SW480 (cell line): ENCODE results near the gene EPYC.
"Not testable (repeated sequence)": the region's sequence is repeated elsewhere in the genome, so short reads cannot be mapped to it uniquely, and the experiment has no call there.

ENCODE experiments used
- DNase-seq: peaks from one replicate; pipeline ENCODE4 v3.0.0-alpha.2; 2016; ENCODE audit warnings: low spot score

Gene EPYC

DNA sequence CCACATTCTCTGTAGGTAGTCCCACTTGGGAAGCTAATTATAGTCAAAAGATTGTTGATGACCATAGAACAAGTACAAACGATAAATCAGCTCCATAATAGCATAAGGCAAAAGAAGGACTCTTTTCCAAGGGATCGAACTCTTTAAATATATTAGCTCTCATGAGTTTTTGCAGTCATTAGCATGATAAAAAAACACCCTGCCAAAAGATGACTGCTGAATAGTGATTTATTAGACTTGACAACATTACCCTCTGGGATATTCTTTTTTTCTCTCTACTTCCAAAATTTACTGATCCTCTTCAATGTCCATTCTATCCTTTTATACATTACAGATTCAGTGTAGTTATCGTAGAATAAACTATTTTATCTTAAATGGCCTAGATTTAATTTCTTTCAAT lies 14.2 kb downstream of the EPYC start:
- DNase-seq, result no peak

DNA sequence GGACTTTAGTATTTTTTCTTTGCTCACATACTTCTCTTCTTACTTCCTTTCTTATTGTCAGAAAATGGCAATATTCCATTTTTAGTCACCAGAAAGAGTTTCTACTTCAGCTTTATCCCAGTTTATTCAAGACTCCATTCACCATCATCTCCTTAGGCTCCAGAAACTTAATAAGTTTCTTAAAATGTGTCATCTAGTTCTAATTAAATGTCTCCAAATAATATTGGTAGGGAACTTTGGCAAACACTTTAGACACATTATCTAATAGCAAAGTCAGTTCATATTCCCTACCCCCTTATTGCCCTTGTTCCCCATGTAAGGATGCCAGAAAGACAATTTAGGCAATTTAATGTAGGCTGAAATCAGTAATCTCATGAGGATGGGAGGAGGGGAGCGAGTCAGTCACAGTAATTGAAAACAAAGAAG lies 15.1 kb downstream of the EPYC start:
- no peak for DNase-seq

DNA sequence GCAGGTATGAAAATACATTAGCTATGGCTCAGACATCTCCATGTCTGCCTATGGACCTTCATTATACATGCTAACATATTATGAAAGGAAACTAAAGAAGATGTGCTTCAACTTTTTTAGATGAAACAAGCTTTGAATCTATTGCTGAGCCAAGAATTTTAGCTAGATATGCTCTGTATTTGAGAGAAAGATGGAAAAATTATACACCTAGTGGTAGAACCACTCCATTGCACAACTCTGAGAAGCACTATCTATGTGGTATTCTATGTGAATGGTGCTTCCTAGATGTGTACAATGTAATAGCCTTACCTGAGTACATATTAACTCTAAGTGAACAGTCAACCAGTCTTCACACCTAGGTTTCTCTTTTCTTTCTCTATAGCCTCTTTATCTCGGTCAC lies 17.3 kb downstream of the EPYC start:
- DNase-seq, result peak; percentile 6

DNA sequence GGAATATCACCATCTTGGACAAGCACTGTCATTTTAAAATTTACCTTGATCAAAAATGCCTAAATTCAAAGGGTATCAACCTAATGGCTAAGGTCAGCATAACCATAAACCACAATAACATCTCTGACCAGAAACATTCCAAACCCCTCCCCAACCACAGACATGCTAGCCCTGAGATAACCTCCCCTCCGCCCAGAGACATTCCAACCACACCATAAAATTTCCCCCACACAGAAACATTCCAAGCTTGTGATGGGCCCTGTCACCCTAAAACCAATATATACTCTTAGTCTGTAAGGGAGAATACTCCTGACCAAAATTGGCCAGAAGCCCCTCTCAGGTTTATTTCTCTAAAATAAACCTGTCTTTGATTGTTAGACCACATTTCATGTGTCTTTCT lies 17.7 kb downstream of the EPYC start:
- DNase-seq, result peak; percentile 43

DNA sequence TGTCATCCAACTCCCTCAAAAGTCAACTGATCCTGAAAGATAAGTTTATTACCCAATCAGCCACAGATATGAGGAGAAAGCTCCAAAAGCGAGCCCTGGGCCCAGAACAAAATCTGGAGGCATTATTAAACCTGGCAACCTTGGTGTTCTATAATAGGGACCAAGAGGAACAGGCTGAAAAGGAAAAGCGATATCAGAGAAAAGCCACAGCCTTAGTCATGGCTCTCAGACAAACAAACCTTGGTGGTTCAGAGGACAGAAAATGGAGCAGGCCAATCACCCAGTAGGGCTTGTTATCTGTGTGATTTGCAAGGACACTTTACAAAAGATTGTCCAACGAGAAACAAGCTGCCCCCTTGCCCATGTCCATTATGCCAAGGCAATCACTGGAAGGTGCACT lies 19.4 kb downstream of the EPYC start:
- not testable (repeated sequence) for DNase-seq

DNA sequence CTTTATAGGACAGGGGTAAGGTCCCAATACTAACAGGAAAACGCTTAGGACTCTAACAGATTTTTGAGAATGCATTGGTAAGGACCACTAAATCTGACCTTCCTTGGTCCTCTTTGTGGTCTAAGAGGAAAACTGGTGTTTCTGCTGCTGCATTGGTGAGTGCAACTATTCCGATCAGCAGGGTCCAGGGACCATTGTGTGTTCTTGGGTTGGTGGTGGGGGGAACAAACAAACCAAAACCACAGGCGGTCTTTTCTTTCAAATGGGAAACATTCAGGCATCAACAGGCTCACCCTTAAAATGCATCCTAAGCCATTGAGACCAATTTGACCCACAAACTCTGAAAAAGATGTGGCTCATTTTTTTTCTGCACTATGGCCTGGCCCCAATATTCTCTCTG lies 20.7 kb downstream of the EPYC start:
- DNase-seq, result no peak

DNA sequence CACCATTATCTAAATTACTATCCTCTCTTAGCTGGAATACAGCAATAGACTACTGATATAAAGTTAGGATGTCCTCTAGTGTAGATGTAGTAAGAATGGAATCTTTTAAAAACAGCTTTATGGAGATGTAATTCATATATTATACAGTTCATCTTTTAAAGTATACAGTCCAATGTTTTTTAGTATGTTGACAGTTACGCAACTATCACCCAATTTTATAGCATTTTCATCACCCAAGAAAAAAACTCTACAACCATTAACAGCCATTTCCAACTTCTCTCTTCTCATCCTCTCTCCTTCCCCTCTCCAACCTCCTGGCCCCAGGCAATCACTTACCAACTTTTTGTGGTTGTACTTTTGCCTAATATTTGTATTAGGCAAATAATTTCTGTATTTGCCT lies 22.6 kb downstream of the EPYC start:
- no peak for DNase-seq

DNA sequence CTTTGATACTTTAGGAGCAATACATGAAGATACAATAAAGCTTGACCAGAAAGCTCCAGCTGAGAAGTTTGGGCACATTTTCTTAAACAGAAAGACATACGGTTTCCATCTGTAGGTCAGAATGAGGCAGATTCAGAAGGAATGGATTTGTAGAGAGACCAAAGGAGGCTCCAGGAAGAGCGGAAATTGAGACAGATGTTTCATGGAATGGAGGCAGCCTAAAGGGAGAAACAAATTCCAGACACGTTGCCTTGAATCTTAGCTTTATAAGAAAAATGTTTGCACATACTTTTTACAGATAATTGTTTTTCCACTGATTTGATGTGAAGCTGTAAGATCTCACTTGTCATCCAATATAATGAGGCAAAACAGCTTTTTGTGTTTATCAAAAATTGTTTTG lies 24.8 kb downstream of the EPYC start:
- no peak for DNase-seq

DNA sequence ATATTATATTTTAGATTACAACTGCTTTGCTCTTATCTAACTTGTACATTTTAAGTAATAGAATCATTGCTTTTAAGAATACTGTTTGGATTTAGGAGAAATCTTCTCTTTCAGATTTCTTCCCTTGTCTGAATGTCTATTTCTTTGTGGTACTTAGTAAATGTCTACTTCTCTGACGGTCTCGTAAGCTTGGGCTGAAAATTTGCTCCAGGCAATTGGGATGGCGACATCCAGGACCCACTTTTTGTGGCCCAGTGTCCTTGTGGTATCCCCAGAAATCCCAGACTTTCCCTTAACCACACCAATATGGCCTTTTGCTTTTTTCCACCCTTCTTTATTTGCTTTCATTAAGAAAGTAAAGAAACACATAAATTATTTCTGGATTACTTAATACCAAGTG lies 25.8 kb downstream of the EPYC start:
- no peak for DNase-seq

DNA sequence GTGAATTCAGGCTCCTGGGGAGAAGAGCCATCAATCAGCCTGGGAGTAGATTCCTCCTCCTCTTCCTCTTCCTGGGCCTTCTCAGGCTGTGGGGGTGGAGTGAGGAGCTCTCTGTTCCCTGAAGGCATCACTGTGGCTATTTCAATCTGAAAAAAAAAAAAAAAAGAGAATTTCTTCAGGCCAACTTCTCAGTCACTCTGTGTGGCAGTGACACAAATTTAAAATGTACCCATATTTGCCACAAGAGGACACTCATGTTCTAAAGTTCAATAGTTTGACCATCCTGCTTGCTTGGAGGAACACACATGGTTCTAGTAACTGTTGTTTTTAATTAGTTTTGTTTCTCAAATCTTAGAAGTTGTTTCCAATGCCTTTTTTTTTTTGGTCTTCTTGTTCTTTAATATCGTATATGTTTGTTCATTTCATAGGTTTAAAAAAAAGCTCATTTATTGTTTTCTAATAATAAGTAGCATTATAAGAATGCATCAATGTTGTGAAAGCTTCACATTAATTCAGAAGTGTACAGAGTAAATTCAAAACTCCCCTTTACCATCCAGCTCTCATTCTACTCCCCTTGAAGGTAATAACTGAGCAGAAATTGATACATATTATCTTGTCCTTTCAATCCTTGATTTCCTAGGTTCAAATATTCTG lies 26.5 kb downstream of the EPYC start:
- peak; percentile 59 for DNase-seq

DNA sequence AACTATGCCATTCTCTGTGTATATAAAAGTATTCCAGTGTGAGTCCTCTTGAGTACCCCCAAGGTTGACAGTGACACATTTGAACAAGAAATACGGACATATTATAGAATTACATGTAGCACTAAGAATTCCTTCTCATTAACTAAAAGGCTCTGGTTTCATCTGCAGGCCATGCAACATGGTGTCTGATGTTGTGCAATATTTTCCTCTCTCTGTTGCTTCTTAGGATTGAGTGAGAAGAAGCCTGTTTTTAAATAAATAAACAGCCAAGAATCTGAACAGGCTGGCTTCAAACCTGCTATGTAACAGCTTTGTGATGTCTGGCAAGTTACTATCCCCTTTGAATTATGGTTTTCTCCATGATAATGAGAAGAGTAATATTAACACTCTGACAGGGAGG lies 27.5 kb downstream of the EPYC start:
- no peak for DNase-seq

DNA sequence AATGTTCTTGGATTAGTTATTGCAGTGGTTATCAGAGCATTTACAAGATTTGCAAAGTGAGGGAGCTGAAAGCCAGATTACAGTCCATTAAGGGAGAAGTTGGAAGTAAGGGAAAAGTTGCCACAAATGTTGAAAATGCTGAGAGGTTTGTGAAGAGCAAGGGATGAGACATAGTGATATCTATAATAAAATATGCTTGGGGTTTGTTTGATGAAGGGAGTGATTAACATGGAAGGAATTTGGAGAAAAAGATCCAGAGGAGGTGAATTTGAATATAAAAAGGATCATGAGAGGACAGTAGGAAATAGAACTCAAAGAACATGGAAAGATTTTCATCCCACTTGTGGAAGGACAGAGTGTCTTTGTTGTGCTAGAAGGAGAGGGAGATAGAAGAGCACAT lies 30.5 kb downstream of the EPYC start:
- no peak for DNase-seq

DNA sequence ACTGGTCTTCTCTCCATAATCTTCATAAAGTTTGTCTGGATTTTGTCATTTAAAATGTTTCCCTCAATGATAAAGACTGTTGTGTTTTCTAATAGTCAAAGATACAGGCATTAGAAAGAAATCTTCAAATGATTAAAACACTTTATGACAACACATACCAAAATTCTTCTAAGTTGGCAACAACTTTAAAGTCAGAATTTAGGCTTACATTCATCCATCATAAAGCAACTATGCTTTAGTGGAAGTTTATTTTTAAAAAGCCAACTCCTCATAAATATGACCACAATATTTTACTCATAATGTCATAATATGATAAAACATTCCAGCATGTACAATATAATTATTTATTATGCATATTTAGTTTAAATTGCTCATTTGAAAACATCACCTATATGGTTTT lies 32.5 kb downstream of the EPYC start:
- DNase-seq, result no peak

DNA sequence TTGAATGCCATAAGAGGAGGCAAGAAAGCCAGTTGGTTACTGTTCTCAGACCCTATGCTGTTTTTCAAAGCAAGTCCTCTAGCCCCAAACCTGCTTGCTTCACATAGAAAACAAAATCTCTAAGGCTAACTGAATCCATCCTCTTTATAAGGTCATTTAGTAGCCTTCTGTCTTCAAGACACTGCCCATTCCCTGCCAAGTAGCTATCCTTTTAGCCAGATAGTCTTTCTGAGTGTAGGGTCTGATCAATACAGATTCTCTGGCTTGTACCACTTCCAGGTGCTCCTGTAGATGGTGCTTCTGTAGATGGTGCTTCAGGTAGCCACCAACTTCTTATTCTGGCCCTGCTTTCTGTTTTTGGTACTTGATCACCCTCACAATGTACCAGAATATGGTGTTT lies 33.9 kb downstream of the EPYC start:
- no peak for DNase-seq

DNA sequence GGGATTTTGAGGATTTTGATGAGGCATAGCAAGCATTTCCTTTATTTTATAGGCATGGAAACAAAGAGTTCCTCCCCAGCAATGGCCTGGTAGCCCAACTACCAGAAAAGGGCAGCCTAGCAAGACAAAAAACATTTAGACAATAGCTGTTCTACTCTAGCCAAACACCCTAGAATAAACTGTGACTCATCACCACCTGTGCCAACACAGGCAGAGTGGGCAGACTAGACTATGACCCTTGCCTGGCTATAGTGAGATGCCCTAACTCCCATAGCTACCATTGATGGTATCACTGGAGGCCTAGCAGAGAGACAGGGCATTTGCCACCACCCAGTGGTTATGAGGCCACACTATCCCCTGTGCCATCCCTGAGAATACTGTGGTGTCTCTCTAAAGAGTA lies 34.3 kb downstream of the EPYC start:
- DNase-seq, result peak; percentile 35

DNA sequence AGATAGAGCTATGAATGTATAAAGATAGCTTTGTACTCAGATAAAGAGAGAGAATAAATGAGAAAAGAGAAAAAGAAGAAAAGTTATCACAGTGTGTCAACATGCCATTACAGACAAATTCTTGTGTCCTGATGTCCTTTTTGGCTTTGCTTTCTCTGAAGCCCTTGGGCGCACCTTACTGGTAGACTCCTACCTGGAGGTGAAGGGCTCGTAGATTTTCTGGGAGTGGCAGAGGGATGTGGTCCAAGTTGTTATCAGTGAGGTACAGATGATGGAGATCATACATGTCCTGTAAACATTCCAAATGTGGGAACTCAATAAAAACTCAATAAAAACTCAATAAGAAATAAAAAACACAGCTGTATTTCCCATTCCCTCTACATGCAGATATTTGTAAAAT lies 34.9 kb downstream of the EPYC start:
- DNase-seq, result no peak

DNA sequence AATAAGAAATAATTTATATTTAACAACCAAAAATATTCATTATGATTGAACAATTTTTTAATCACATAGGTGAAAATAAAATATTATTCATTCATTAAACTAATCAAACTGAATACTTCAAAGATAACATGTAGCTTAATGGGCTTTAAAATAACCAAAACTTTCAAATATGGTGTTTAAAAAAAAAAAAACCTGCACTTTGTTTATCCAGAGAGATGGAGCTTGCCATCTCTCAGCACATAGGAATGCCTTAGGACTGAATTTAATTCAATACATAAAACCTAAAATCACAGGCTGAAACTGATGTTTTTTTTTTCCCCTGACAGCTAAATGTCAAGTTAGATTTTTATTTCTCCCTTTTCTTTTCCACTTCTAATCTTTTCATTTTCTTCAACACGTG lies 35.4 kb downstream of the EPYC start:
- DNase-seq, result no peak

DNA sequence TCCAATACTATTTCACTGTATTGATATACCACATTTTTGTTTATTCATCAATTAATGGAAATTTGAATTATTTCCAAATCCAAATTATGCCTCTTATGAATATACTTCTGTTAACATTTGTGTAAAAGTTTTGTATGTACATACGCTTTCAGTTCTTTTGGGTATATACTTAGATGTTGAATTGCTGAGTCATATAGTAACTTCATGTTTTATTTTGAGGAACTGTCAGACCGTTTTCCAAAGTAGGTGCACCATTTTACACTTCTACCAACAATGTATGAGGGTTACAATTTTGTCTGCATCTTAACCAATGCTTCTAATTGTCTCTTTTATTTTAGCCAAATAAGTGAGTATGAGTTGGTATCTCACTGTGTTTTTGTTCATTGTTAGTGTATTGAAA lies 39.6 kb downstream of the EPYC start:
- no peak for DNase-seq

DNA sequence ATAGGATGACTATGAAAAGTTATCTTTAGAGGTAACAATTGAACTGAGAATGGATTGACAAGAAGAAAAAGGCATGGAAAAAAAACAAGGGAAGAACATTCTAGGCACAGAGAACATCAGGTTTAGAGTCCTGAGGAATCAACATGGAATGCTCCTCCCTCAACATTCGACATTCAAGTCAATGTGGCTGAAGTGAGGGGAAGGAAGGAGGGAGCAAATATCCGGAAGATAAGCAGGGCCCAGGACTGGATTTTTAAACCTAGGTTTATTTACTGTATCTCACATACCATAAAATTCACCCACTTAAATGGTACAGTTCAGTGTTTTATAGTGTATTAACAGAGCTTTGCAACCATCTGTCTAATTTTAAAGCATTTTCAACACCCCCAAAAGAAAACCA lies 40.2 kb downstream of the EPYC start:
- DNase-seq, result no peak

DNA sequence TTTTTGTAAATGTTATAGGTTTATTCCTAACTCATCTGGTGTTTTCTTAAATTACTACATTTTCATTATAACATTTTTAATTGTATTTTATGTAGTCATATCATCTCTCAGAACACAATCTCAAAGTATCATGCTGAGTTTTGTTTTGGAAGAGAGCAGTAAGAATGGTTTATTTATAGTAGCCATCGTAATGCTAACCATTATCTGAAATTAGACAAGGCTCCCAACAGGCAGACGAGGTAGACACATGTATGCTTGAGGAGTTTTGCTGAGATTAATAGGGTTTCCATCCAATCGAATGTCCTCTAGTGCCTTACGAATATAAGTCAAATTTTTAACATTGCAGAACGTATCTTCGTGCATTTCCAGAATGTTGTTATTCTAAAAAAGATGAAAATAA lies 40.8 kb downstream of the EPYC start:
- DNase-seq, result no peak

DNA sequence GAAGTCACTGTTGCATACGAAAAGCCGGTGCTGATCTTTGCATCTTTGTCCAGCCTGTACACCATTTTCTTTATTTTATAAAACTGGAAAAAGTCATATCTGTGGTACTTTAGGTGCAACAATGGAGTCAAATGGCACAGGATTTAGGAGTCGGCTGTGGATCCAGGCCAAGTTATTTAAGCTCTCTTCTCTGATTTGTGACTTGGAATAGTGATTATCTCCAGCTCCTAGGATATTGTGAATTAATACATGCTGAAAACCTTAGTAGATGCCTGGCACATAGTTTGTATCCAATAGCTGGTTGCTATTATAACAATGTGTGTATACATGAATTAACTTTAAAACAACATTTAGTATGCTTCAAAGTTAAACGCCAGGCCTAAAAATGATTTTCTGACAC lies 43.6 kb downstream of the EPYC start:
- DNase-seq, result no peak

DNA sequence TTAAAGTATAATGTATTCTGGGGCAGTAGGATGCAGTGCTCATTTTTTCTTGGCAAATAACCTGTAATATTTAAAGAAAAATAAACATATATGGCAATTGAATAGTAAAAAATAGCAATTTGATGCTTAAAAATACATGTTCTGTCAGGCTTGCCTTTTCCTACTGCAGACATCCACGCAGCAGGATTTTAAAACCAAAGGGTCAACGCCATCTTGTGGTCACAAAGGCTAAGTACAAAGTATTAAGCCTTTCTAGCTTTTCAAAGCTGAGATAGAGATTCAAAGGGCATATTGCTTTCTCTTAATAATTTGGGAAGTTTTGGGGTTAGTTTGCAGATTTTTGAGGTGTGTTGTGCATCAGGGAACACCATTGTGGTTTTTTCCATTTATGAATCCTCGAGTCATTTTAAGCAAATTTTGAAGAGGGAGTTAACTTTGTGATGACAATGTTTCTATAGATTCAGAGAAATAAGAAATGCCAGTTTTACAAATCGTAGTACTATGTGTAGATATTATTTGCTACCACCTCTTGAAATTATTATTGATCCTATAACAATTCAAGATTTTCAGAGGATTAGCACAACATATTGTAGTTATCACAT lies 45.1 kb downstream of the EPYC start:
- peak; percentile 32 for DNase-seq

DNA sequence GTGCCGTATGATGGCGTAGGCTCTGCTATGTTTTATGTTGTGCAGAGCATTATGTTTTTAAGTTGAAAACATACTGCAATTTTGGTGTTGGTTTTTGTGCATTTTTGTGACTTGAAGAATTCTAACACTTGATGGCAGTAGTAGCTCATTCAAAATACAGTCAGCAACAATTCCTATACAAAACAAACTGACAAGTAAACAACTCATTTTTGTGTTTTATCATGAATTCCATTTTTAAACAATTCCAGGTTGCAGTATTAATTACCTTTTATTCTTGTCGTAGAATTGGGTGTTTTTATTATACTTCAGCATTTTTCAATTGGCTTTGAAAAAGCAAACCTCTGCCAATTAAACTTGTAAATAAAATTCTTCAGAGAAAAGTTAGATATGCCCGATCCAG lies 45.7 kb downstream of the EPYC start:
- DNase-seq, result no peak

DNA sequence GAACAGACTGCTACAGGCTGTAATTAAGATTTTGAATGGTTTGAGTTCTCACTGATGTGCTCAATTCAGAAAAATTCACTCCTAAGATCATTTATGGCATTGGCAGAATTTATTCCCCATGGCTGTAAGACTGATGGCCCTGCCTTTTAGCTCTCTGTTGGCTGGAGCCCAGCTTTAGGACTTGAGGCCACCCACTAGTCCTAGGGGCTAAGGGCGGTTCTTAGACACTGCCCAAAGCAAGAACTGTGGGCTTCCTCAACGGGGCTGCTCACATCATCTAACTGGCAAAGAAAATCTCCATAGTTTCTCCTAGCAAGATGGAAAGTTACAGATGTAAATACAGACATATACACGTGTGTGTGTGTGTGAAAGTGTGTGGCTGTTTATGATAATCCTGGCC lies 46.4 kb downstream of the EPYC start:
- no peak for DNase-seq
